ENCODE measurements around the gene GPS1.

GPS1 gene

GRCh38 chr17:82059272-82060000 lies 7.7 kb downstream of the GPS1 start:
- no peak for DNase-seq (ENCODE audit: low spot score)

- DNase-seq (ENCODE audit: low spot score), result no peak
These were observed 8.3 kb downstream of the GPS1 start for GRCh38 chr17:82060001-82060380.

GRCh38 chr17:82060614-82061013 lies 8.9 kb downstream of the GPS1 start:
- no peak for DNase-seq (ENCODE audit: low spot score)

- no peak for DNase-seq (ENCODE audit: low spot score)
These were observed 9.6 kb downstream of the GPS1 start for GRCh38 chr17:82061047-82061925.

- no peak for DNase-seq (ENCODE audit: low spot score)
These were observed 10.6 kb downstream of the GPS1 start for GRCh38 chr17:82062076-82062983.

- DNase-seq (ENCODE audit: low spot score), result no peak
These were observed 11.3 kb downstream of the GPS1 start for GRCh38 chr17:82062984-82063368.

- DNase-seq (ENCODE audit: low spot score), result no peak
These were observed 12.0 kb downstream of the GPS1 start for GRCh38 chr17:82063424-82064415.

GRCh38 chr17:82064433-82065192 lies 12.9 kb downstream of the GPS1 start:
- no peak for DNase-seq (ENCODE audit: low spot score)

GRCh38 chr17:82065193-82065637 lies 13.5 kb downstream of the GPS1 start:
- no peak for DNase-seq (ENCODE audit: low spot score)

- DNase-seq (ENCODE audit: low spot score), result peak; percentile 67
These were observed 14.1 kb downstream of the GPS1 start, which contains the start of gene DUS1L for GRCh38 chr17:82065638-82066303. Gene DUS1L (minus strand): TSS chr17:82065804. CDS start chr17:82065059, 745 bp downstream.

- no peak for DNase-seq (ENCODE audit: low spot score)
These were observed 18.9 kb downstream of the GPS1 start for GRCh38 chr17:82070611-82071010.

- DNase-seq (ENCODE audit: low spot score), result no peak
These were observed 21.1 kb downstream of the GPS1 start for GRCh38 chr17:82072827-82073226.

- DNase-seq (ENCODE audit: low spot score), result no peak
These were observed 21.7 kb downstream of the GPS1 start for GRCh38 chr17:82073446-82073845.

- no peak for DNase-seq (ENCODE audit: low spot score)
These were observed 24.5 kb downstream of the GPS1 start for GRCh38 chr17:82076018-82076784.

GRCh38 chr17:82076785-82077591 lies 25.3 kb downstream of the GPS1 start:
- peak; percentile 42 for DNase-seq (ENCODE audit: low spot score)

GRCh38 chr17:82077617-82078358 lies 26.1 kb downstream of the GPS1 start:
- no peak for DNase-seq (ENCODE audit: low spot score)

GRCh38 chr17:82078433-82078832 lies 26.7 kb downstream of the GPS1 start:
- no peak for DNase-seq (ENCODE audit: low spot score)
